ENCODE data around the gene DLX3. TPM values are rescaled to one million over a fixed set of nuclear protein-coding genes. Genes with fewer than 3 reads are reported as not detected.

DLX3 gene
- total RNA-seq, 2 donors from 2014 or later: 0.36 to 0.68 TPM

GRCh38 chr17:50003911-50004310 lies 8.9 kb upstream of the DLX3 start:
- H3K27me3 ChIP-seq (replicated peaks; ENCODE audit: insufficient read depth): no peaks in the 10 kb centered on the region
- WGBS: 75% methylated on average over 4 of the region's 4 CpGs
- TF ChIP-seq CTCF (IDR thresholded peaks at IDR 0.05) (no peak), POLR2AphosphoS5 (IDR thresholded peaks at IDR 0.05) (no peak), POLR2A (IDR thresholded peaks at IDR 0.05) (no peak)
- no peak overlapping the region for H3K4me3 ChIP-seq
- intact Hi-C loops (cut with DNase I): no loop called here
- no peaks in the 10 kb centered on the region for H3K4me1 ChIP-seq (replicated peaks)
- DNase-seq (ENCODE audit: low spot score): no peak
- no peaks in the 10 kb centered on the region for H3K36me3 ChIP-seq
- H3K27ac ChIP-seq: no peak overlapping the region
- no peaks in the 10 kb centered on the region for H3K9me3 ChIP-seq

GRCh38 chr17:49998836-49999511 lies 4.0 kb upstream of the DLX3 start:
- H3K4me3 ChIP-seq: no peak overlapping the region
- DNase-seq (ENCODE audit: low spot score): no peak
- no peaks in the 10 kb centered on the region for H3K27me3 ChIP-seq (replicated peaks; ENCODE audit: insufficient read depth)
- no peaks in the 10 kb centered on the region for H3K9me3 ChIP-seq
- no peak for TF ChIP-seq CTCF (IDR thresholded peaks at IDR 0.05)
- WGBS: 61% methylated on average over 11 of the region's 11 CpGs
- no peaks in the 10 kb centered on the region for H3K36me3 ChIP-seq
- peaks cover 16% of the 10 kb centered on the region for H3K4me1 ChIP-seq (replicated peaks)
- intact Hi-C loops (cut with DNase I): loop anchor here (1.0 to 5.0 kb wide), 4 partner anchors 117 to 427 kb away; partner anchors contain the start of gene SLC35B1
- H3K27ac ChIP-seq: no peak overlapping the region

- intact Hi-C loops (cut with DNase I): loop anchor here (1.0 to 5.0 kb wide), 4 partner anchors 116 to 426 kb away; partner anchors contain the start of gene SLC35B1
- peak; percentile 77 for DNase-seq (ENCODE audit: low spot score)
- Histone ChIP-seq H3K9me3 (no peaks in the 10 kb centered on the region), H3K36me3 (no peaks in the 10 kb centered on the region), H3K4me3 (no peak overlapping the region), H3K27me3 (replicated peaks; ENCODE audit: insufficient read depth) (no peaks in the 10 kb centered on the region), H3K4me1 (replicated peaks) (peaks cover 16% of the 10 kb centered on the region), H3K27ac (no peak overlapping the region)
- TF ChIP-seq CTCF (IDR thresholded peaks at IDR 0.05) (peak; percentile 78 to 99 (median 94)), POLR2A (IDR thresholded peaks at IDR 0.05) (no peak), POLR2AphosphoS5 (IDR thresholded peaks at IDR 0.05) (peak; percentile 31)
- 47% methylated on average over 20 of the region's 20 CpGs for WGBS
These were observed 3.0 kb upstream of the DLX3 start for GRCh38 chr17:49997773-49998703.

GRCh38 chr17:49997301-49997650 lies 2.3 kb upstream of the DLX3 start:
- Histone ChIP-seq H3K36me3 (no peaks in the 10 kb centered on the region), H3K4me1 (replicated peaks) (peaks cover 16% of the 10 kb centered on the region), H3K9me3 (no peaks in the 10 kb centered on the region), H3K27ac (no peak overlapping the region), H3K27me3 (replicated peaks; ENCODE audit: insufficient read depth) (no peaks in the 10 kb centered on the region), H3K4me3 (peak overlapping the region in 1 of 2 donors; percentile 31)
- TF ChIP-seq CTCF (IDR thresholded peaks at IDR 0.05) (no peak), POLR2A (IDR thresholded peaks at IDR 0.05) (no peak), POLR2AphosphoS5 (IDR thresholded peaks at IDR 0.05) (no peak)
- WGBS: 28% methylated on average over 6 of the region's 6 CpGs
- no peak for DNase-seq (ENCODE audit: low spot score)
- intact Hi-C loops (cut with DNase I): loop anchor here (5.0 kb wide), 3 partner anchors 115 to 425 kb away; partner anchors contain the start of gene SLC35B1

Data from prostate gland (tissue), 2 donors.